Choroid plexus epithelial cell (primary cell): Measurements from ENCODE around the gene SMO.

Experiments
- DNase-seq: peaks from one replicate; pipeline ENCODE4 v3.0.0-alpha.2; 2010; ENCODE audit warnings: low read depth
- H3K4me3 ChIP-seq: 2 replicates; pipeline ENCODE4 v1.5.1; 2011; ENCODE audit warnings: low read depth, mild to moderate bottlenecking, control low read depth, low read length, moderate library complexity
- CTCF ChIP-seq: conservative IDR thresholded peaks from 2 replicates; pipeline ENCODE4 v1.5.1; 2011; ENCODE audit warnings: low read depth, mild to moderate bottlenecking, control low read depth, inconsistent platforms, low read length, moderate library complexity

The SMO gene

GRCh38 chr7:129227646-129228578 lies 39.5 kb downstream of the SMO start:
- TF ChIP-seq CTCF, result no peak
- H3K4me3 ChIP-seq, result no peak overlapping the region
- no peak for DNase-seq

GRCh38 chr7:129228633-129229032 lies 40.2 kb downstream of the SMO start:
- no peak for TF ChIP-seq CTCF
- H3K4me3 ChIP-seq, result no peak overlapping the region

GRCh38 chr7:129231666-129232065 lies 43.2 kb downstream of the SMO start:
- H3K4me3 ChIP-seq, result no peak overlapping the region
- no peak for TF ChIP-seq CTCF
- DNase-seq, result no peak

More at GRCh38 chr7:129228633-129229032, 40.2 kb downstream of the SMO start:
- DNase-seq, result no peak

GRCh38 chr7:129238546-129238945 lies 50.1 kb downstream of the SMO start:
- no peak for DNase-seq
- no peak for TF ChIP-seq CTCF
- no peak overlapping the region for H3K4me3 ChIP-seq

GRCh38 chr7:129240119-129240820 lies 51.8 kb downstream of the SMO start:
- no peak for DNase-seq

GRCh38 chr7:129244220-129244619 lies 55.8 kb downstream of the SMO start:
- DNase-seq, result no peak
- no peak for TF ChIP-seq CTCF
- H3K4me3 ChIP-seq, result no peak overlapping the region

More at GRCh38 chr7:129240119-129240820, 51.8 kb downstream of the SMO start:
- no peak overlapping the region for H3K4me3 ChIP-seq
- TF ChIP-seq CTCF, result no peak

- no peak for TF ChIP-seq CTCF
- DNase-seq, result no peak
- H3K4me3 ChIP-seq, result no peak overlapping the region
Observed at GRCh38 chr7:129245533-129245932, 57.1 kb downstream of the SMO start.
